K562 (cell line): Measurements from ENCODE around the gene SLC38A8. TPM values are rescaled to one million over a fixed set of nuclear protein-coding genes. Genes with fewer than 3 reads are reported as not detected.

Source experiments
- ATAC-seq: fragments of 200-7000 bp; cut with Tn5 transposase; 3 replicates; pipeline ENCODE4 v1.9.1; 2020; ENCODE audit warnings: moderate library complexity
- BruUV-seq: library from RNA; stranded (reverse); fragments of 400-500 nt; replicated peaks from 2 replicates; lab custom pipeline; 2021; lab: Mats Ljungman, UMichigan
- CTCF ChIA-PET: fragments of 300-600 bp; formaldehyde crosslinking; extraction: SDS; loops from one replicate; lab custom pipeline; 2021; ENCODE audit warnings: low intra/inter-chr PET ratio; lab: Yijun Ruan, JAX
- POLR2A ChIA-PET: fragments of 300-600, 350-650 bp; sonication (Branson Sonifier 250); formaldehyde crosslinking; extraction: SDS; loops from one replicate; lab custom pipeline; 2021; ENCODE audit warnings: antibody characterized with exemption, inconsistent platforms; lab: Yijun Ruan, JAX
- DNase-seq, 4 experiments: peaks; one replicate each; pipeline versions ENCODE4 v3.0.0 to v3.0.0-alpha.2; 2011 to 2018; ENCODE audit warnings: low spot score in 3 of 4, mixed read lengths in 3 of 4; ENCODE audit errors: extremely low read depth in 1 of 4
- FAIRE-seq: peaks from 2 replicates; lab custom pipeline; 2011; peaks lifted over from hg19 to GRCh38; lab: Jason Lieb, UNC
- H2AFZ ChIP-seq: 2 replicates; pipeline ENCODE4 v1.6.0; 2011; ENCODE audit warnings: low read depth, low read length, control low read depth, inconsistent platforms
- H3K27ac ChIP-seq: fragments of 200-600 bp; 3 replicates; pipeline ENCODE4 v1.8.0; 2011; ENCODE audit warnings: low read depth, mild to moderate bottlenecking, control low read depth, inconsistent platforms, low read length, moderate library complexity, mixed read lengths; ENCODE audit errors: extremely low read depth
- H3K27me3 ChIP-seq, 2 experiments: fragments of 300-600 bp in 1 of 2; 2 replicates in 1 of 2; 3 replicates in 1 of 2; pipeline versions ENCODE4 v1.6.0 to v1.8.0; 2011; ENCODE audit warnings: inconsistent platforms in 2 of 2, low read length in 2 of 2, mild to moderate bottlenecking in 1 of 2, mixed read lengths in 1 of 2, moderate library complexity in 1 of 2; ENCODE audit not compliant: control insufficient read depth in 2 of 2, insufficient read depth in 2 of 2
- H3K36me3 ChIP-seq: fragments of 300-600 bp; 3 replicates; pipeline ENCODE4 v1.8.0; 2011; ENCODE audit warnings: mild to moderate bottlenecking, low read length, inconsistent platforms; ENCODE audit not compliant: control insufficient read depth, insufficient read depth
- H3K4me1 ChIP-seq, 2 experiments: fragments of 200-600 bp in 1 of 2; replicated peaks in 1 of 2; 2 replicates in 1 of 2; 3 replicates in 1 of 2; pipeline versions ENCODE4 v1.5.1 to v1.8.0; 2011; ENCODE audit warnings: inconsistent platforms in 2 of 2, low read length in 2 of 2, mild to moderate bottlenecking in 1 of 2, mixed read lengths in 1 of 2, moderate library complexity in 1 of 2; ENCODE audit not compliant: control insufficient read depth in 2 of 2, insufficient read depth in 2 of 2
- H3K4me2 ChIP-seq: 2 replicates; pipeline ENCODE4 v1.6.1; 2011; ENCODE audit warnings: low read length, control low read depth, inconsistent platforms, mixed read lengths; ENCODE audit not compliant: insufficient read depth
- H3K4me3 ChIP-seq: fragments of 200-600 bp; sonication (generic), shearing (Covaris generic); 2 replicates; pipeline ENCODE4 v1.5.1; 2016; ENCODE audit warnings: control low read depth, inconsistent platforms
- H3K79me2 ChIP-seq: fragments of 200-600 bp; 3 replicates; pipeline ENCODE4 v1.8.0; 2011; ENCODE audit warnings: low read length, inconsistent platforms; ENCODE audit not compliant: control insufficient read depth, insufficient read depth
- H3K9ac ChIP-seq, 2 experiments: 2 replicates each; pipeline versions ENCODE4 v1.6.0 to v1.6.1; 2011; ENCODE audit warnings: low read depth in 2 of 2, low read length in 2 of 2, control low read depth in 1 of 2, inconsistent platforms in 1 of 2, mild to moderate bottlenecking in 1 of 2, mixed read lengths in 1 of 2; ENCODE audit not compliant: insufficient read depth in 1 of 2
- H3K9me1 ChIP-seq: one replicate; pipeline ENCODE4 v1.6.0; 2011; ENCODE audit warnings: inconsistent platforms, mild to moderate bottlenecking, low read length, moderate library complexity; ENCODE audit not compliant: control insufficient read depth, insufficient read depth
- H3K9me3 ChIP-seq: replicated peaks from 2 replicates; pipeline ENCODE4 v1.5.1; 2011; ENCODE audit warnings: low read depth, low read length, inconsistent platforms; ENCODE audit not compliant: control insufficient read depth, insufficient read depth
- H4K20me1 ChIP-seq: replicated peaks from 2 replicates; pipeline ENCODE4 v1.6.1; 2011; ENCODE audit warnings: low read length, inconsistent platforms, mixed read lengths; ENCODE audit not compliant: control insufficient read depth, insufficient read depth
- BDP1 ChIP-seq: IDR thresholded peaks from 3 replicates; pipeline ENCODE4 v1.6.1; 2011; ENCODE audit not compliant: insufficient read length, insufficient read depth
- CCAR2 ChIP-seq: fragments of 200-400 bp; formaldehyde crosslinking; IDR thresholded peaks from 2 replicates; pipeline ENCODE4 v1.6.1; 2017; ENCODE audit warnings: mild to moderate bottlenecking, low read depth, low read length
- EGR1 ChIP-seq: fragments of 450-650 bp; conservative IDR thresholded peaks from 2 replicates; pipeline ENCODE4 v1.6.1; 2017; ENCODE audit warnings: mild to moderate bottlenecking
- FOXK2 ChIP-seq, 2 experiments: fragments of 450-650 bp; IDR thresholded peaks in 1 of 2; conservative IDR thresholded peaks in 1 of 2; 2 replicates each; pipeline ENCODE4 v1.6.1; 2016; ENCODE audit warnings: low read depth in 2 of 2, mild to moderate bottlenecking in 1 of 2
- MYNN ChIP-seq, 2 experiments: sonication (generic); formaldehyde crosslinking in 1 of 2; IDR thresholded peaks; 2 replicates each; pipeline versions ENCODE4 v1.5.0 to v1.6.1; 2016 to 2020; ENCODE audit warnings: antibody characterized with exemption in 1 of 2, missing genetic modification reagents in 1 of 2
- SRF ChIP-seq, 2 experiments: fragments of 250-450, 450-650 bp in 1 of 2; sonication (Bioruptor Pico) in 1 of 2; sonication (generic) in 1 of 2; formaldehyde crosslinking; IDR thresholded peaks; 2 replicates each; pipeline versions ENCODE4 v1.5.0 to v1.5.1; 2020 to 2022; ENCODE audit warnings: mild to moderate bottlenecking in 1 of 2, missing genetic modification reagents in 1 of 2
- TAF1 ChIP-seq: IDR thresholded peaks from 2 replicates; pipeline ENCODE4 v1.6.1; 2011; ENCODE audit warnings: mild to moderate bottlenecking, low read length, moderate library complexity; ENCODE audit not compliant: insufficient read depth, control insufficient read depth, severe bottlenecking; ENCODE audit errors: extremely low read depth
- TCF3 ChIP-seq: sonication (generic); formaldehyde crosslinking; IDR thresholded peaks from 2 replicates; pipeline ENCODE4 v1.4.0; 2020; ENCODE audit warnings: mild to moderate bottlenecking, missing genetic modification reagents
- WGBS: fragments of 100-300 bp; shearing (Covaris generic); methylation state at CpG from one replicate; pipeline ENCODE4 v1.1.6; 2016; ENCODE audit warnings: low coverage, mixed read lengths; ENCODE audit not compliant: insufficient coverage; ENCODE audit errors: missing lambda C conversion rate; 5-methylcytosine and 5-hydroxymethylcytosine counted together
- in situ Hi-C: fragments of 300-500 bp; cut with MboI; formaldehyde crosslinking; loops from 4 replicates; pipeline ENCODE4 v1.15.0; 2018; ENCODE audit warnings: inconsistent platforms, mixed read lengths
- intact Hi-C: fragments of 100-400 bp; cut with micrococcal nuclease; formaldehyde crosslinking; loops from 2 replicates; pipeline ENCODE4 v1.14.2; 2022
- polyA plus RNA-seq, 8 experiments: library from polyadenylated mRNA; depleted of rRNA in 4 of 8; stranded (reverse) in 5 of 8; unstranded in 3 of 8; fragments of >200 nt; fragmentation: Nextera tagmentation in 2 of 8; fragmentation: Illumina TruSeq in 1 of 8; extraction: Ambion mirVana in 2 of 8; extraction: Trizol in 1 of 8; gene quantifications; 2 replicates each; pipeline versions ENCODE4 v1.2.1 to v1.2.3, GENCODE V29; 2011 to 2014; ENCODE audit warnings: inconsistent platforms in 1 of 8, missing spikeins in 1 of 8
- total RNA-seq, 7 experiments: library from RNA; depleted of rRNA in 6 of 7; stranded (reverse); fragments of >200 nt in 6 of 7; fragmentation: Illumina TruSeq in 2 of 7; extraction: Trizol in 2 of 7; gene quantifications; 2 replicates each; pipeline versions ENCODE4 v1.2.1 to v1.2.3, GENCODE V29; 2011 to 2021; ENCODE audit warnings: low replicate concordance in 1 of 7
- TF ChIP-seq, protein P1 (sequence below): fragments of 450-650 bp; conservative IDR thresholded peaks from 2 replicates; pipeline ENCODE4 v1.6.1; 2016; ENCODE audit warnings: missing genetic modification characterization, low read depth, mild to moderate bottlenecking, control low read depth, missing compliant biosample characterization
- TF ChIP-seq, protein P2 (sequence below): fragments of 450-650 bp; formaldehyde crosslinking; IDR thresholded peaks from 2 replicates; pipeline ENCODE4 v1.4.0; 2020; ENCODE audit warnings: mild to moderate bottlenecking, mixed read lengths
- TF ChIP-seq, protein P3 (sequence below): fragments of 450-650 bp; IDR thresholded peaks from one replicate; pipeline ENCODE4 v1.6.1; 2018; ENCODE audit warnings: mild to moderate bottlenecking, moderate library complexity; ENCODE audit not compliant: partially characterized antibody

SLC38A8 gene
- total and polyA plus RNA-seq, 9 of the 15 experiments (the other 6 are each of a cell fraction or from before 2014, with no cell fraction given) = 0.28 TPM; not detected in 8

DNA sequence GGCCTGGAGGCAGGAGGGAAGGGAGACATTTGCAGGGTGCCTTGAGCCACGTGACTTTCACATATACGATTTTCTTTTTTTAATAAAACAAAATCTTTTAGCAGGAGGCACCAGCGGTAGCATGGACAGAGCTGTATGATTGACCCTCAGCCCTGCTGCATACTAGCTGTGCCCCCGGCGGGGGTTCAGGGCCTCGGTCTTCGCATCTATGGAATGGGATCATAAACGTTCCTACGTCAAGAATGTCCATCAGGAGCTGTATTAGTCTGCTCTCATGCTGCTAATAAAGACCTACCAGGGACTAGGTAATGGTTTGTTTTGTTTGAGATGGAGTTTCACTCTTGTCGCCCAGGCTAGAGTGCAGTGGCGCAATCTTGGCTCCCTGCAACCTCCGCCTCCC is 27.2 kb downstream of the SLC38A8 start (continued):
- TF ChIP-seq TAF1 = no peak

DNA sequence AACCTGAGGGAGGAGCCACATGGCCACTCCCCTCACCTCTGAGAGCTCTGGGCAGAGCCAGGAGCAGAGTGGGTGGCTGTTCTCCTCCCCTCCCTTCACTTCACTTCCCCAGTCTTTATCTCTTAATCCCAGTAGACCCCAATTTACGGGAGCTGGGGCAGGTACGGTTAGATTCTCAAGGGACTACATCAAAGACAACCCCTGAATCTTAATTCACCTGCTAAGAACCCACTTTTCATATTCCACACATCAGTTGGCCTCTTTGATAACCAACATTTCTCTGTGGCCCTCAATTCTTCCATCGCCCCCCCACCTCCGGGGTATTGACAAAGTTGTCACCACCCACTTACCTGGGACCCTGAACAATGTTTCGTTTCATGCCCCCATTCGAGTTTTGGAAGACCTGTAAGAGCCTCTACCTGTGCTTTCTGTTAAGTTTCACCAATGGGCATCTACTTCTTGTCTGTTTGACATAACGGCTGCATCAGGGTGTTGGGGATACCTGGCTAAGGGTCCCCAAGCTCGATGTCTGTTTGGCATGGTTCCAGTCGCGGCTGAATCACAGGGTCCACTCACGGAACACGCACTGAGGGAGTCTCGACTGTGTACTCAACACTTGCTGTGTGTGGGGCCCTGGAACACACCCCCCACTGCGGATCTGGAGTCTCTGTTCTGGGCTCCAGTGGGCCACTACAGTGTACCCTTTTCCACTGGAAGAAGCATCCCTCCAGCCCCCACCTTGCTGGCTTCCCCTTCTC is 27.8 kb downstream of the SLC38A8 start:
- Histone ChIP-seq H3K4me1 (peaks cover 10 to 19% of the 10 kb centered on the region in 2 experiments; a peak in 4 of 5 replicates), H4K20me1 (no peaks in the 10 kb centered on the region), H3K79me2 (no peaks in the 10 kb centered on the region), H3K9me1 (no peaks in the 10 kb centered on the region), H3K36me3 (no peaks in the 10 kb centered on the region), H3K27me3 (peaks cover 8 to 23% of the 10 kb centered on the region in 2 experiments; a peak in 4 of 5 replicates), H3K27ac (no peak overlapping the region), H3K4me3 (no peak overlapping the region; the same call in 1 of the 2 replicates), H3K9me3 (no peaks in the 10 kb centered on the region), H3K9ac (0 out of 4 replicates have a peak overlapping the region, but pooled peaks of 1 of the 2 experiments have one; percentile 39), H2AFZ (peak overlapping the region; percentile 40), H3K4me2 (peak overlapping the region; percentile 60)
- ATAC-seq (no peak), FAIRE-seq (peak; percentile 32), DNase-seq (no peak)
- POLR2A ChIA-PET = interaction anchor here (0.6 to 1.8 kb wide), 11 partner anchors 10 to 206 kb away, joined by 3 to 7 read pairs (median 4); no protein-coding TSS in a partner anchor
- no TSS peak for BruUV-seq
- intact Hi-C loops (loop anchor here (2.0 kb wide), 1 partner anchor 28 kb away; the partner anchor contains the start of gene SLC38A8), in situ Hi-C loops (no loop called here)
- CTCF ChIA-PET = no interaction called here
- 14% methylated on average over 14 of the region's 14 CpGs for WGBS
- TF ChIP-seq SRF (CRISPR knock-in tag; IDR thresholded peaks at IDR 0.05) (0 out of 4 replicates have a peak, but pooled peaks of 1 of the 2 experiments have one; percentile 5), BDP1 (no peak), FOXK2 (conservative IDR thresholded peaks at IDR 0.05 in 1 of 2, IDR thresholded peaks at IDR 0.05 in 1 of 2; ENCODE audit: low read depth in 2 of 2) (no peak), MYNN (IDR thresholded peaks at IDR 0.05) (no peak), MYNN (CRISPR knock-in tag; IDR thresholded peaks at IDR 0.05) (no peak), EGR1 (peak; percentile 38; the same call in 1 of the 2 replicates), CCAR2 (no peak), TCF3 (0 out of 2 replicates have a peak, but pooled peaks have one; percentile 2)
- TF ChIP-seq, protein P1, sequence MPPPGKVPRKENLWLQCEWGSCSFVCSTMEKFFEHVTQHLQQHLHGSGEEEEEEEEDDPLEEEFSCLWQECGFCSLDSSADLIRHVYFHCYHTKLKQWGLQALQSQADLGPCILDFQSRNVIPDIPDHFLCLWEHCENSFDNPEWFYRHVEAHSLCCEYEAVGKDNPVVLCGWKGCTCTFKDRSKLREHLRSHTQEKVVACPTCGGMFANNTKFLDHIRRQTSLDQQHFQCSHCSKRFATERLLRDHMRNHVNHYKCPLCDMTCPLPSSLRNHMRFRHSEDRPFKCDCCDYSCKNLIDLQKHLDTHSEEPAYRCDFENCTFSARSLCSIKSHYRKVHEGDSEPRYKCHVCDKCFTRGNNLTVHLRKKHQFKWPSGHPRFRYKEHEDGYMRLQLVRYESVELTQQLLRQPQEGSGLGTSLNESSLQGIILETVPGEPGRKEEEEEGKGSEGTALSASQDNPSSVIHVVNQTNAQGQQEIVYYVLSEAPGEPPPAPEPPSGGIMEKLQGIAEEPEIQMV = no peak
- TF ChIP-seq, protein P2, sequence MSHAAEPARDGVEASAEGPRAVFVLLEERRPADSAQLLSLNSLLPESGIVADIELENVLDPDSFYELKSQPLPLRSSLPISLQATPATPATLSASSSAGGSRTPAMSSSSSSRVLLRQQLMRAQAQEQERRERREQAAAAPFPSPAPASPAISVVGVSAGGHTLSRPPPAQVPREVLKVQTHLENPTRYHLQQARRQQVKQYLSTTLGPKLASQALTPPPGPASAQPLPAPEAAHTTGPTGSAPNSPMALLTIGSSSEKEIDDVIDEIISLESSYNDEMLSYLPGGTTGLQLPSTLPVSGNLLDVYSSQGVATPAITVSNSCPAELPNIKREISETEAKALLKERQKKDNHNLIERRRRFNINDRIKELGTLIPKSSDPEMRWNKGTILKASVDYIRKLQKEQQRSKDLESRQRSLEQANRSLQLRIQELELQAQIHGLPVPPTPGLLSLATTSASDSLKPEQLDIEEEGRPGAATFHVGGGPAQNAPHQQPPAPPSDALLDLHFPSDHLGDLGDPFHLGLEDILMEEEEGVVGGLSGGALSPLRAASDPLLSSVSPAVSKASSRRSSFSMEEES = no peak
- TF ChIP-seq, protein P3, sequence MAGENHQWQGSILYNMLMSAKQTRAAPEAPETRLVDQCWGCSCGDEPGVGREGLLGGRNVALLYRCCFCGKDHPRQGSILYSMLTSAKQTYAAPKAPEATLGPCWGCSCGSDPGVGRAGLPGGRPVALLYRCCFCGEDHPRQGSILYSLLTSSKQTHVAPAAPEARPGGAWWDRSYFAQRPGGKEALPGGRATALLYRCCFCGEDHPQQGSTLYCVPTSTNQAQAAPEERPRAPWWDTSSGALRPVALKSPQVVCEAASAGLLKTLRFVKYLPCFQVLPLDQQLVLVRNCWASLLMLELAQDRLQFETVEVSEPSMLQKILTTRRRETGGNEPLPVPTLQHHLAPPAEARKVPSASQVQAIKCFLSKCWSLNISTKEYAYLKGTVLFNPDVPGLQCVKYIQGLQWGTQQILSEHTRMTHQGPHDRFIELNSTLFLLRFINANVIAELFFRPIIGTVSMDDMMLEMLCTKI = no peak
